Bronchial epithelial cell (primary cell): ENCODE data around the gene UBR3. TPM values are rescaled to one million over a fixed set of nuclear protein-coding genes. Genes with fewer than 3 reads are reported as not detected.
A peak's percentile ranks its signal among the peaks of the same experiment; 100 is the strongest.

Experiments used
- DNase-seq: peaks from one replicate; pipeline ENCODE4 v3.0.0-alpha.2; 2010; ENCODE audit warnings: low read depth
- FAIRE-seq: peaks from 2 replicates; lab custom pipeline; 2011; peaks lifted over from hg19 to GRCh38; lab: Jason Lieb, UNC
- H3K27me3 ChIP-seq: 2 replicates; pipeline ENCODE4 v1.5.1; 2011; ENCODE audit warnings: low read length; ENCODE audit not compliant: control insufficient read depth, insufficient read depth
- H3K36me3 ChIP-seq: 2 replicates; pipeline ENCODE4 v1.5.1; 2011; ENCODE audit warnings: low read length; ENCODE audit not compliant: control insufficient read depth, insufficient read depth
- H3K4me3 ChIP-seq: 2 replicates; pipeline ENCODE4 v1.5.1; 2011; ENCODE audit warnings: mild to moderate bottlenecking, low read depth, low read length, control low read depth
- total RNA-seq: library from RNA; depleted of rRNA; stranded (reverse); fragments of >200 nt; gene quantifications from 2 replicates; pipeline ENCODE4 v1.2.1, GENCODE V29; 2014
- TF ChIP-seq, protein P1 (sequence below): IDR thresholded peaks from 2 replicates; pipeline ENCODE4 v1.5.1; 2011; ENCODE audit warnings: mild to moderate bottlenecking, moderate library complexity, low read length, control low read depth, inconsistent platforms; ENCODE audit not compliant: insufficient read depth, severe bottlenecking

The UBR3 gene
- total RNA-seq, 1 donor from 2014 or later = 18.4 TPM

DNA sequence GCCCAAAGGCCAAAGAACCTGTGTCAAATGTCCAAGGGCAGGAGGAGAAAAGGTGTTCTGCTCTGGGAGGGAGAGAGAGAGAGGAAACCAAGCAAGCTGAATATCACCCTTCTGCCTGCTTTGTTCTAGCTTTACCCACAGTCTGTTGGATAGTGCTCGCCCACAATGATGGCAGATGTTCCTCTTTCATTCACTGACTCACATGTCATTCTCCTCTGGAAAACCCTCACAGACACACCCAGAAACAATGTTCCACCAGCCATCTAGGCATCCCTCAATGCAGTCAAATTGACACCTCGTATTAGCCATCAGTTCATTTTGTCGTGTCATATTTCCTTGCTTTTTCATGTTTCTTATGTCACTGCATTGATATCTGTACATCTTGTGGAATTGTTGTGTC is 150.3 kb downstream of the UBR3 start:
- no peaks in the 10 kb centered on the region for H3K27me3 ChIP-seq
- peaks cover 1% of the 10 kb centered on the region for H3K36me3 ChIP-seq
- TF ChIP-seq, protein P1, sequence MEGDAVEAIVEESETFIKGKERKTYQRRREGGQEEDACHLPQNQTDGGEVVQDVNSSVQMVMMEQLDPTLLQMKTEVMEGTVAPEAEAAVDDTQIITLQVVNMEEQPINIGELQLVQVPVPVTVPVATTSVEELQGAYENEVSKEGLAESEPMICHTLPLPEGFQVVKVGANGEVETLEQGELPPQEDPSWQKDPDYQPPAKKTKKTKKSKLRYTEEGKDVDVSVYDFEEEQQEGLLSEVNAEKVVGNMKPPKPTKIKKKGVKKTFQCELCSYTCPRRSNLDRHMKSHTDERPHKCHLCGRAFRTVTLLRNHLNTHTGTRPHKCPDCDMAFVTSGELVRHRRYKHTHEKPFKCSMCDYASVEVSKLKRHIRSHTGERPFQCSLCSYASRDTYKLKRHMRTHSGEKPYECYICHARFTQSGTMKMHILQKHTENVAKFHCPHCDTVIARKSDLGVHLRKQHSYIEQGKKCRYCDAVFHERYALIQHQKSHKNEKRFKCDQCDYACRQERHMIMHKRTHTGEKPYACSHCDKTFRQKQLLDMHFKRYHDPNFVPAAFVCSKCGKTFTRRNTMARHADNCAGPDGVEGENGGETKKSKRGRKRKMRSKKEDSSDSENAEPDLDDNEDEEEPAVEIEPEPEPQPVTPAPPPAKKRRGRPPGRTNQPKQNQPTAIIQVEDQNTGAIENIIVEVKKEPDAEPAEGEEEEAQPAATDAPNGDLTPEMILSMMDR = no peak
- DNase-seq (peak; percentile 3), FAIRE-seq (peak; percentile 47)
- H3K4me3 ChIP-seq = no peak overlapping the region

DNA sequence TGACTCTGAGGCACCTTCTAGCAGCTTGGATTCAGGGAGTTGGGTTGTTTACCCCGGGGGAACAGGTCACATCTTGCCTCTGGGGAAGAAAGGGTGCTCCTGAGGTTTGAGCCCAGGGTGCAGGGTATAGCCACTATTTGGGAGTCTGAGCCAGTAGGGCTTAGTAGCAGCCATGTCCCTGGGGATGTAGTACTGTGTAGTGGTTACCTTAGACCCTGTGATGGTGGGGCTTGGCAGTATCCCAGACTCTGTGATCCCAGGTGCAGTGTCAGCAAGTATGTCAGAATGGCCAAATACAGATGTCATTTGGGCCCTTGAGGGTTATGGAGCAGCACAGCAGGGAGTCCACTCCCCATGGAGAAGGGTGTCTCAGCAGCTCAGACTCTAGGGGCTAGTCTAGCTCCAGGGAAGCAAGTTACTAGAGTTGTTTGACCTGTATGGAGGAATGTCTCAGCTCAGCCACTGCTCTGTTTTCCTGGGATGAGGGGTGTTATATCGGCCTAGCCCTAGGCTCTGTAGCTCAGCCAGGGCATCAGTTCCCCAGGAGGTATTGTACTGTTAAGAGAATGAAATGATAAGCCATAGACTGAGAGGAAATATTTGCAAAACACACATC is 151.3 kb downstream of the UBR3 start:
- TF ChIP-seq, protein P1 = no peak
- Histone ChIP-seq H3K4me3 (no peak overlapping the region), H3K27me3 (no peaks in the 10 kb centered on the region), H3K36me3 (peaks cover 1% of the 10 kb centered on the region)
- FAIRE-seq = peak; percentile 23
- no peak for DNase-seq

DNA sequence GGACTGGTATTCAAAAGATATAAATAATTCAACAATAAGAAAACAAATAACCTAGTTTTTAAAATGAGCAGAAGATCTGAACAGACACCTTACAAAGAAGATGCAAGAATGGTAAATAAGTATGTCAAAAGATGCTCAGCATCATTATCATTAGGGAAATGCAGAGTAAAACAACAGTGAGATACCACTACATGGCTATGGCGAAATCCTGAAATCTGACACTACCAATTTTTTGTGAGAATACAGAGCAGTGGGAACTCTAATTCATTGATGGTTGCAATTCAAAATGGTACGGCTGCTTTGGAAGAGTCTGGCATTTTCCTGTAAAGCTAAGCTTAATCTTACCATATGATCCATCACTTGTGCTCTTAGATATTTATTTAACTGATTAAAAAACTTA is 151.8 kb downstream of the UBR3 start:
- Histone ChIP-seq H3K4me3 (no peak overlapping the region), H3K27me3 (no peaks in the 10 kb centered on the region)
- no peak for DNase-seq

DNA sequence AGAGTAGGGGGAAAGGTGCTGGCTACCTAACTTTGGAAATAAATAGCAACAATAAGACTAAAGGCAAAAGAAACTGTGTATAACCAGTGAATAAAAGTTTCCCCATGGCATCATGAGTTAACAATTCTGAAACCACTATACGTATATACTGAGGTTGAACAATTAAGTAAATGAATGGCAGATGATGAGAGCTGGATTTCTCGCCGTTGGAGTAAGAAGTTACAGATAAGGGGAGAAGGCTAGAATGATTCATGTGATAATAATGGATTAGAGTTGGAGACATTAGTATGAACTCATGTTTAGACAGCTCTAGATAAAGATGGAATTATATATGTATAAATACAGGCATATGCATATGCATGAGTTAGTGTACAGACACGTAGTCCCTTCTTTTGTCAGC is 152.7 kb downstream of the UBR3 start:
- Histone ChIP-seq H3K27me3 (no peaks in the 10 kb centered on the region), H3K36me3 (peaks cover 1% of the 10 kb centered on the region), H3K4me3 (no peak overlapping the region)
- FAIRE-seq (no peak), DNase-seq (peak; percentile 1)
- TF ChIP-seq, protein P1 = no peak

More for the DNA sequence above, 151.8 kb downstream of the UBR3 start:
- TF ChIP-seq, protein P1 = no peak
- FAIRE-seq = no peak
- H3K36me3 ChIP-seq = peaks cover 1% of the 10 kb centered on the region

DNA sequence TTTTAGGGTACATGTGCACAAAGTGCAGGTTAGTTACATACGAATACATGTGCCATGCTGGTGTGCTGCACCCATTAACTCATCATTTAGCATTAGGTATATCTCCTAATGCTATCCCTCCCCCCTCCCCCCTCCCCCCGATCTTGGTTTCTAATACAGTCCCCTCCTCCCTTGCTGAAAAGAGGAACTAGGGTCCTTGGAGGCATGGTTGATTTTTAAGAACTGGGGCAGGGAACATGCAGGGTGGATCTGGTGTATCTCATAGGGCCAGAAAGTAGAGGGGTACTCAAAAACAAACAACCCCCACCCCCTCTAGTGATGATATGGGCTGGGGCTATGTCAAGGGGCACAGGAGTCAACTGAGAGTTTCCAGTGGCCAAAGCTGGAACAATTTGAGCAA is 153.4 kb downstream of the UBR3 start:
- Histone ChIP-seq H3K36me3 (peaks cover 1% of the 10 kb centered on the region), H3K27me3 (no peaks in the 10 kb centered on the region), H3K4me3 (no peak overlapping the region)
- TF ChIP-seq, protein P1 = no peak
- no peak for FAIRE-seq
- no peak for DNase-seq

DNA sequence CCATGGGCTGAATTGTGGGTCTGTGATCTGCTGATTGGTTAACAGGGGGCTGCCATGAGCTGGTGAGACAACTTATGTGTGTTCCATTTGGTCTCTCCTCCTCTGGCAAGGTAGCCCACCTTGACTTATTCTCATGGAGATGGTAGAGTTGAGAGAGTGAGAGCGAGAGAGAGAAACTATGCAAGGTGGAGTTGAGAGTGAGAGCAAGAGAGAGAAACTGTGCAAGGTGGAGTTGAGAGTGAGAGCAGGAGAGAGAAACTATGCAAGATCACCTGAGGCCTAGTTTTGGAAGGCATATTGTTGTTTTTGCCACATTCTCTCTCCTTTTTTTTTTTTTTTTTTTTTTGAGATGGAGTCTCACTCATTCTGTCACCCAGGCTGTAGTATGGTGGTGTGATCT is 155.7 kb downstream of the UBR3 start:
- DNase-seq = no peak
- Histone ChIP-seq H3K36me3 (peaks cover 1% of the 10 kb centered on the region), H3K4me3 (no peak overlapping the region), H3K27me3 (no peaks in the 10 kb centered on the region)
- TF ChIP-seq, protein P1 = no peak
- FAIRE-seq = no peak
